Caco-2 (cell line): ENCODE data around the gene ATG13. TPM values are rescaled to one million over a fixed set of nuclear protein-coding genes. Genes with fewer than 3 reads are reported as not detected.

Experiments used
- BruUV-seq: library from RNA; stranded (reverse); fragments of 400-500 nt; replicated peaks from 2 replicates; lab custom pipeline; 2021; lab: Mats Ljungman, UMichigan
- CTCF ChIA-PET: fragments of 300-600 bp; sonication (Branson Sonifier 250); formaldehyde crosslinking; loops from one replicate; lab custom pipeline; 2022; ENCODE audit warnings: antibody characterized with exemption; lab: Charles Lee
- POLR2A ChIA-PET: fragments of 300-600 bp; sonication (Branson Sonifier 250); formaldehyde crosslinking; loops from one replicate; lab custom pipeline; 2022; ENCODE audit warnings: antibody characterized with exemption; lab: Charles Lee
- DNase-seq, 2 experiments: peaks; one replicate each; pipeline versions ENCODE4 v3.0.0 to v3.0.0-alpha.2; 2020 to 2022
- H3K27me3 ChIP-seq: replicated peaks from 2 replicates; pipeline ENCODE4 v1.6.0; 2011; ENCODE audit warnings: low read length; ENCODE audit not compliant: control insufficient read depth, insufficient read depth
- H3K36me3 ChIP-seq: 2 replicates; pipeline ENCODE4 v1.5.1; 2011; ENCODE audit warnings: low read length; ENCODE audit not compliant: control insufficient read depth, insufficient read depth
- H3K4me1 ChIP-seq: fragments of 250-450 bp; sonication (Bioruptor Pico); 2 replicates; pipeline ENCODE4 v1.5.1; 2020; ENCODE audit warnings: mild to moderate bottlenecking
- H3K4me3 ChIP-seq: 2 replicates; pipeline ENCODE4 v1.5.1; 2011; ENCODE audit warnings: low read depth, mild to moderate bottlenecking, control low read depth, low read length
- H3K9me3 ChIP-seq: fragments of 250-450 bp; sonication (Bioruptor Pico); 2 replicates; pipeline ENCODE4 v1.5.1; 2020; ENCODE audit warnings: mild to moderate bottlenecking, moderate library complexity
- H3K27ac Mint-ChIP-seq: one replicate; pipeline ENCODE4 v1.8.0; 2022; ENCODE audit warnings: mixed read lengths; ENCODE audit not compliant: unreplicated experiment
- H3K27me3 Mint-ChIP-seq: one replicate; pipeline ENCODE4 v1.8.0; 2022; ENCODE audit warnings: mixed read lengths; ENCODE audit not compliant: insufficient read depth, unreplicated experiment
- H3K36me3 Mint-ChIP-seq: one replicate; pipeline ENCODE4 v1.8.0; 2022; ENCODE audit warnings: mild to moderate bottlenecking, mixed read lengths; ENCODE audit not compliant: insufficient read depth, unreplicated experiment
- H3K4me1 Mint-ChIP-seq: one replicate; pipeline ENCODE4 v1.8.0; 2022; ENCODE audit warnings: low read depth, mixed read lengths; ENCODE audit not compliant: unreplicated experiment
- H3K4me3 Mint-ChIP-seq: one replicate; pipeline ENCODE4 v1.8.0; 2022; ENCODE audit warnings: mild to moderate bottlenecking, moderate library complexity, mixed read lengths; ENCODE audit not compliant: unreplicated experiment
- H3K9me3 Mint-ChIP-seq: one replicate; pipeline ENCODE4 v1.8.0; 2022; ENCODE audit warnings: mixed read lengths; ENCODE audit not compliant: unreplicated experiment
- intact Hi-C: fragments of 100-400 bp; cut with micrococcal nuclease; formaldehyde crosslinking; loops from one replicate; pipeline ENCODE4 v1.10.0; 2022; ENCODE audit not compliant: unreplicated experiment
- total RNA-seq: library from RNA; stranded (reverse); gene quantifications from 2 replicates; pipeline ENCODE4 v1.2.3, GENCODE V29; 2022
- TF ChIP-seq, protein P1 (sequence below), 2 experiments: fragments of 200-600 bp in 1 of 2; IDR thresholded peaks; 1 replicate in 1 of 2; 2 replicates in 1 of 2; pipeline versions ENCODE4 v1.5.1 to v1.8.0; 2011 to 2022; ENCODE audit warnings: antibody characterized with exemption in 1 of 2, control low read depth in 1 of 2, inconsistent platforms in 1 of 2, low read depth in 1 of 2, low read length in 1 of 2, mild to moderate bottlenecking in 1 of 2, moderate library complexity in 1 of 2; ENCODE audit not compliant: insufficient read depth in 1 of 2, severe bottlenecking in 1 of 2, unreplicated experiment in 1 of 2

The ATG13 gene
- total RNA-seq, 1 experiment from 2014 or later = 101 TPM

DNA sequence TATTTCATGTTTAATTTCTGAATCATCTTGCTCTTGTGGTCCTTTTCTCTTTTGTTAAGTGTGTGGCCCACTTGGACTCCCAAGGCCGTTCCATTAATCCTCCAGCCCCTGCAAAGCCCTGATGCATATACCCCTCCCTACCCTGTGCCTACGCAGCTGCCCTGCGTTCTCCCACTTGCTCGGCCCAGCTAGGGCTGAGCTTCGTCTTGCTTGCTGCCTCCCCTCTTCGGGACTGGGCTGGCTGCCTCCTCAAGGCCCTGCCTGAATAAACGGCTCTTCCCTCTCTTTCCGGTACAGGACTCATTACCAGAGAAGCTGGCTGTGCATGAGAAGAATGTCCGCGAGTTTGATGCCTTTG, 54.6 kb downstream of the ATG13 start:
- Histone ChIP-seq H3K36me3 (peaks cover 2% of the 10 kb centered on the region), H3K4me3 (no peak overlapping the region), H3K27me3 (no peaks in the 10 kb centered on the region), H3K4me1 (peaks cover 22% of the 10 kb centered on the region), H3K9me3 (no peaks in the 10 kb centered on the region)
- Mint-ChIP-seq H3K36me3 (peaks cover 44% of the 10 kb centered on the region), H3K4me1 (peaks cover 12% of the 10 kb centered on the region), H3K9me3 (no peaks in the 10 kb centered on the region), H3K27me3 (no peaks in the 10 kb centered on the region), H3K27ac (no peak overlapping the region), H3K4me3 (no peak overlapping the region)
- ChIA-PET POLR2A (no interaction called here), CTCF (no interaction called here)
- TF ChIP-seq, protein P1, sequence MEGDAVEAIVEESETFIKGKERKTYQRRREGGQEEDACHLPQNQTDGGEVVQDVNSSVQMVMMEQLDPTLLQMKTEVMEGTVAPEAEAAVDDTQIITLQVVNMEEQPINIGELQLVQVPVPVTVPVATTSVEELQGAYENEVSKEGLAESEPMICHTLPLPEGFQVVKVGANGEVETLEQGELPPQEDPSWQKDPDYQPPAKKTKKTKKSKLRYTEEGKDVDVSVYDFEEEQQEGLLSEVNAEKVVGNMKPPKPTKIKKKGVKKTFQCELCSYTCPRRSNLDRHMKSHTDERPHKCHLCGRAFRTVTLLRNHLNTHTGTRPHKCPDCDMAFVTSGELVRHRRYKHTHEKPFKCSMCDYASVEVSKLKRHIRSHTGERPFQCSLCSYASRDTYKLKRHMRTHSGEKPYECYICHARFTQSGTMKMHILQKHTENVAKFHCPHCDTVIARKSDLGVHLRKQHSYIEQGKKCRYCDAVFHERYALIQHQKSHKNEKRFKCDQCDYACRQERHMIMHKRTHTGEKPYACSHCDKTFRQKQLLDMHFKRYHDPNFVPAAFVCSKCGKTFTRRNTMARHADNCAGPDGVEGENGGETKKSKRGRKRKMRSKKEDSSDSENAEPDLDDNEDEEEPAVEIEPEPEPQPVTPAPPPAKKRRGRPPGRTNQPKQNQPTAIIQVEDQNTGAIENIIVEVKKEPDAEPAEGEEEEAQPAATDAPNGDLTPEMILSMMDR (IDR thresholded peaks at IDR 0.05; ENCODE audit: insufficient read depth in 1 of 2, low read depth in 1 of 2, low read length in 1 of 2, severe bottlenecking in 1 of 2, unreplicated experiment in 1 of 2) = no peak
- DNase-seq = no peak
- no TSS peak for BruUV-seq
- intact Hi-C loops = no loop called here

GRCh38 chr11:46672381-46672839, 55.1 kb downstream of the ATG13 start:
- H3K4me1 ChIP-seq = peaks cover 22% of the 10 kb centered on the region
- intact Hi-C loops = no loop called here
- H3K27ac Mint-ChIP-seq = no peak overlapping the region
- peaks cover 12% of the 10 kb centered on the region for H3K4me1 Mint-ChIP-seq
- no peaks in the 10 kb centered on the region for H3K9me3 ChIP-seq
- ChIA-PET CTCF (no interaction called here), POLR2A (interaction anchor here (0.9 kb wide), 1 partner anchor 53 kb away, joined by 3 read pairs; no protein-coding TSS in a partner anchor)
- peaks cover 44% of the 10 kb centered on the region for H3K36me3 Mint-ChIP-seq
- TF ChIP-seq, protein P1 (IDR thresholded peaks at IDR 0.05; ENCODE audit: insufficient read depth in 1 of 2, low read depth in 1 of 2, low read length in 1 of 2, severe bottlenecking in 1 of 2, unreplicated experiment in 1 of 2) = no peak
- DNase-seq = no peak
- peaks cover 2% of the 10 kb centered on the region for H3K36me3 ChIP-seq
- H3K9me3 Mint-ChIP-seq = no peaks in the 10 kb centered on the region
- no peaks in the 10 kb centered on the region for H3K27me3 ChIP-seq
- H3K27me3 Mint-ChIP-seq = no peaks in the 10 kb centered on the region
- H3K4me3 ChIP-seq = no peak overlapping the region
- BruUV-seq = no TSS peak
- no peak overlapping the region for H3K4me3 Mint-ChIP-seq

DNA sequence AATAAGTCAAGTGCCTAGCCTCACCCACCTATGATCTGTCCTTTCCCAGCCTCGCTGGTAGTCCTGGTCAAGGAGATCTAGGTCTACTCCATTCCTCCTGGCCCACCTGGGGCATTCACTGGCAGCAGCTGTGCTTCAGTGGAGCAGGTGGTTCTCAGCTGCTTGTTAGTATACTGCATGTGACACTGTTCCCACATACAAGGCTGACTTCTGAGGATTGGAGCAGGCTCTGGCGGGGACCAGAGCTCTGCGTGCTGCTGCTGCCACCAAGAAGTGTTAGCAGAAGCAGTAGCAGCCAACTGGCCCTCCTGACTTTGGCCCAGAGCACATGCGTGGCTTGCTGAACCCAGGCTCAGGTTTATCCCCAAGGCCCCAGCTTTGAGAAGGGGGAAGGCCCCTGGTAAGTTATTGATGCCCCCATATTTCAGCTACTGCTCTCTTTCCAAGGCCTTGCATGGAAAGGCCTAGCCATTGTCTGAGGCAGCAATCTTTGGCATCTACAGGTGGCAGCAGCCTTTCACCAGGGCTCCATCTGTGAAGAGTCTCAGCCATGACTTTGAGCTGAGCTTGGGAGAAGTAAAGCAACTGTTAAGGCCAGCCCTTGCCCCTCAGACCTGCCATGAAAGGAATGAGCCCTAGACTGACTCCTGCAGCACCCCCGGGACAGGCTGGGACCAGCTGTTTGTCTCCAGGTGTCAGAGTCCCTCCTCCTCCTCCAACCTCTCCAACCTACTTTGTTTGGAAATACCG, 56.5 kb downstream of the ATG13 start:
- H3K27me3 Mint-ChIP-seq = no peaks in the 10 kb centered on the region
- H3K4me3 ChIP-seq = no peak overlapping the region
- H3K9me3 ChIP-seq = no peaks in the 10 kb centered on the region
- H3K4me1 Mint-ChIP-seq = peaks cover 12% of the 10 kb centered on the region
- peaks cover 52% of the 10 kb centered on the region for H3K36me3 Mint-ChIP-seq
- no peak overlapping the region for H3K27ac Mint-ChIP-seq
- no peaks in the 10 kb centered on the region for H3K27me3 ChIP-seq
- BruUV-seq = no TSS peak
- DNase-seq = no peak
- ChIA-PET POLR2A (interaction anchor here (2.2 kb wide), 1 partner anchor 27 kb away, joined by 13 read pairs; the partner anchor contains the start of genes ARHGAP1 and ZNF408), CTCF (interaction anchor here (1.2 to 1.5 kb wide), 2 partner anchors 76 to 184 kb away, joined by 3 to 4 read pairs; no protein-coding TSS in a partner anchor)
- intact Hi-C loops = no loop called here
- H3K36me3 ChIP-seq = peaks cover 2% of the 10 kb centered on the region
- H3K4me1 ChIP-seq = peaks cover 22% of the 10 kb centered on the region
- H3K4me3 Mint-ChIP-seq = no peak overlapping the region
- TF ChIP-seq, protein P1 (IDR thresholded peaks at IDR 0.05; ENCODE audit: insufficient read depth in 1 of 2, low read depth in 1 of 2, low read length in 1 of 2, severe bottlenecking in 1 of 2, unreplicated experiment in 1 of 2) = no peak
- no peaks in the 10 kb centered on the region for H3K9me3 Mint-ChIP-seq
